ENCODE results near the gene FZR1. TPM values are rescaled to one million over a fixed set of nuclear protein-coding genes. Genes with fewer than 3 reads are reported as not detected.
A peak's percentile ranks its signal among the peaks of the same experiment; 100 is the strongest.

Gene FZR1
- total and polyA plus RNA-seq, 2 of the 13 experiments (the other 11 are each of a cell fraction or from before 2014, with no cell fraction given): 29.0 to 30.8 TPM

DNA sequence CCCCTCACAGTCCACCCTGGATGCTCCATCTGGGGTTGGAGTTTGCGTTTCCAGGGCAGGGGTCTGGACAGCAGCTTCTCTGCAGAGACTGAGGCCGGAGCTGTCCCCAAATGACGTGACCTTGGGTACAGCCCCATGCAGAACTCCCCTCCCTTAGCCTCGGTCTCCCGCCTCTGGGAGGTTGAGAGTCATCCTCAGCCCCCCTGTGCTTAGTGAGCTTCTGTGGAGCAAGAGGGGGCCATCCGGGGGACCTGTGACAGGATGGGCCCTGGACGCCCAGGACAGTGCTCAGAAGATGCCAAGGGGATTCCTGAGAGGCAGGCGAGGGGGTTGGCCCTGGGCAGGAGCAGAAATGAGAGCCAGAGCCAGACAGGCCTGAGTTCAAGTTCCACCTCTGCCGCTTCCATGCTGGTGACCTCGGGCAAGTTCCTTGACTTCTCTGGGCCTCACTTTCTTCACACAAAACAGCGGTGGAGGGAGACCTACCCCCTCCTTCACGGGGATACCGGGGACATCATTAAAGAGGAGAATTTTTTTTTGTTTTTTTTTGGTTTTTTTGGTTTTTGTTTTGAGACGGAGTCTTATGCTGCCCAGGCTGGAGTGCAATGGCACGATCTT lies 46.0 kb upstream of the FZR1 start:
- Histone ChIP-seq H2AFZ (ENCODE audit: low read length) (no peak overlapping the region), H3K27ac (ENCODE audit: extremely low read length, insufficient read depth, low read length) (no peak overlapping the region), H3K36me3 (replicated peaks in 1 of 2; ENCODE audit: control insufficient read depth in 1 of 2, insufficient read depth in 2 of 2, low read length in 2 of 2) (peaks cover 0 to 8% of the 10 kb centered on the region in 2 experiments; a peak in 2 of 5 replicates), H4K20me1 (ENCODE audit: insufficient read depth, low read length) (0 out of 2 replicates have a peak, but pooled peaks cover 2% of the 10 kb centered on the region), H3K27me3 (ENCODE audit: control insufficient read depth in 1 of 2, insufficient read depth in 2 of 2, low read length in 2 of 2) (no peaks in the 10 kb centered on the region), H3K4me1 (ENCODE audit: insufficient read depth, low read length) (0 out of 2 replicates have a peak, but pooled peaks cover 8% of the 10 kb centered on the region), H3K4me3 (replicated peaks in 1 of 3; ENCODE audit: insufficient read depth in 1 of 3, low read depth in 2 of 3, low read length in 3 of 3) (no peak overlapping the region), H3K9me3 (ENCODE audit: low read length) (no peaks in the 10 kb centered on the region), H3K9ac (ENCODE audit: insufficient read depth, low read depth, low read length) (no peak overlapping the region), H3K79me2 (ENCODE audit: insufficient read depth, low read length) (no peaks in the 10 kb centered on the region), H3K4me2 (ENCODE audit: low read depth, low read length) (no peak overlapping the region)
- no TSS peak for BruUV-seq (replicated peaks)
- DNase-seq (ENCODE audit: low spot score) (no peak), FAIRE-seq (no peak), ATAC-seq (no peak)
- WGBS (ENCODE audit: low lambda C conversion rate): 95% methylated on average over 11 of the region's 15 CpGs
- intact Hi-C loops (cut with micrococcal nuclease; ENCODE audit: unreplicated experiment): no loop called here
- ChIA-PET CTCF (ENCODE audit: low intra/inter-chr PET ratio, low total read pairs) (no interaction called here), POLR2A (no interaction called here)
- TF ChIP-seq ZNF768 (CRISPR knock-in tag; IDR thresholded peaks at IDR 0.05) (peak; percentile 93), SKI (IDR thresholded peaks at IDR 0.05; ENCODE audit: partially characterized antibody) (peak; percentile 4), ADNP (CRISPR knock-in tag; IDR thresholded peaks at IDR 0.05) (no peak), HNRNPK (IDR thresholded peaks at IDR 0.05; ENCODE audit: low read depth, low read length, poor library complexity, severe bottlenecking) (no peak), SMARCE1 (IDR thresholded peaks at IDR 0.05; ENCODE audit: borderline replicate concordance) (no peak), ZNF747 (CRISPR knock-in tag; IDR thresholded peaks at IDR 0.05; ENCODE audit: borderline replicate concordance) (no peak), MBNL3 (CRISPR knock-in tag; conservative IDR thresholded peaks at IDR 0.05) (no peak)
- TF ChIP-seq, protein P1, sequence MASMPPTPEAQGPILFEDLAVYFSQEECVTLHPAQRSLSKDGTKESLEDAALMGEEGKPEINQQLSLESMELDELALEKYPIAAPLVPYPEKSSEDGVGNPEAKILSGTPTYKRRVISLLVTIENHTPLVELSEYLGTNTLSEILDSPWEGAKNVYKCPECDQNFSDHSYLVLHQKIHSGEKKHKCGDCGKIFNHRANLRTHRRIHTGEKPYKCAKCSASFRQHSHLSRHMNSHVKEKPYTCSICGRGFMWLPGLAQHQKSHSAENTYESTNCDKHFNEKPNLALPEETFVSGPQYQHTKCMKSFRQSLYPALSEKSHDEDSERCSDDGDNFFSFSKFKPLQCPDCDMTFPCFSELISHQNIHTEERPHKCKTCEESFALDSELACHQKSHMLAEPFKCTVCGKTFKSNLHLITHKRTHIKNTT (CRISPR knock-in tag; IDR thresholded peaks at IDR 0.05): no peak
- TF ChIP-seq, protein P2, sequence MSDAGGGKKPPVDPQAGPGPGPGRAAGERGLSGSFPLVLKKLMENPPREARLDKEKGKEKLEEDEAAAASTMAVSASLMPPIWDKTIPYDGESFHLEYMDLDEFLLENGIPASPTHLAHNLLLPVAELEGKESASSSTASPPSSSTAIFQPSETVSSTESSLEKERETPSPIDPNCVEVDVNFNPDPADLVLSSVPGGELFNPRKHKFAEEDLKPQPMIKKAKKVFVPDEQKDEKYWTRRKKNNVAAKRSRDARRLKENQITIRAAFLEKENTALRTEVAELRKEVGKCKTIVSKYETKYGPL (CRISPR knock-in tag; IDR thresholded peaks at IDR 0.05): no peak
- TF ChIP-seq, protein P3, sequence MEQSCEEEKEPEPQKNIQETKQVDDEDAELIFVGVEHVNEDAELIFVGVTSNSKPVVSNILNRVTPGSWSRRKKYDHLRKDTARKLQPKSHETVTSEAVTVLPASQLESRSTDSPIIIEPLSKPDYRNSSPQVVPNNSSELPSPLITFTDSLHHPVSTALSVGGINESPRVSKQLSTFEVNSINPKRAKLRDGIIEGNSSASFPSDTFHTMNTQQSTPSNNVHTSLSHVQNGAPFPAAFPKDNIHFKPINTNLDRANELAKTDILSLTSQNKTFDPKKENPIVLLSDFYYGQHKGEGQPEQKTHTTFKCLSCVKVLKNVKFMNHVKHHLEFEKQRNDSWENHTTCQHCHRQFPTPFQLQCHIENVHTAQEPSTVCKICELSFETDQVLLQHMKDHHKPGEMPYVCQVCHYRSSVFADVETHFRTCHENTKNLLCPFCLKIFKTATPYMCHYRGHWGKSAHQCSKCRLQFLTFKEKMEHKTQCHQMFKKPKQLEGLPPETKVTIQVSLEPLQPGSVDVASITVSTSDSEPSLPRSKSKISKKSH (CRISPR knock-in tag; IDR thresholded peaks at IDR 0.05; ENCODE audit: borderline replicate concordance): no peak
- in situ Hi-C loops (cut with HindIII; ENCODE audit: extremely low pct_ligation_motif_present, low pct_unique_long_range_greater_than_20kb): no loop called here

Measured in HepG2 (cell line).